Hepatocyte (in vitro differentiated cells): ENCODE data around the gene ASTN2. TPM values are rescaled to one million over a fixed set of nuclear protein-coding genes. Genes with fewer than 3 reads are reported as not detected.

ENCODE experiments used
- DNase-seq: peaks from one replicate; pipeline ENCODE4 v3.0.0-alpha.2; 2016; ENCODE audit warnings: low spot score
- H2AFZ ChIP-seq: fragments of 200-600 bp; sonication (generic); 2 replicates; pipeline ENCODE4 v1.6.0; 2016; ENCODE audit warnings: antibody characterized with exemption, mild to moderate bottlenecking
- H3K27ac ChIP-seq: fragments of 200-600 bp; sonication (generic); 2 replicates; pipeline ENCODE4 v1.5.1; 2016; ENCODE audit warnings: mild to moderate bottlenecking
- H3K27me3 ChIP-seq: fragments of 200-600 bp; sonication (generic); 2 replicates; pipeline ENCODE4 v1.6.1; 2016
- H3K36me3 ChIP-seq: fragments of 200-600 bp; sonication (generic); replicated peaks from 2 replicates; pipeline ENCODE4 v1.5.1; 2016; ENCODE audit warnings: low read depth; ENCODE audit not compliant: insufficient read depth
- H3K4me1 ChIP-seq: fragments of 200-600 bp; sonication (generic); 2 replicates; pipeline ENCODE4 v1.5.1; 2016; ENCODE audit warnings: mild to moderate bottlenecking, moderate library complexity; ENCODE audit not compliant: insufficient read depth
- H3K4me2 ChIP-seq: fragments of 200-600 bp; sonication (generic); 2 replicates; pipeline ENCODE4 v1.6.0; 2016
- H3K4me3 ChIP-seq: fragments of 200-600 bp; sonication (generic); 2 replicates; pipeline ENCODE4 v1.5.1; 2016; ENCODE audit warnings: mild to moderate bottlenecking
- H3K79me2 ChIP-seq: fragments of 200-600 bp; sonication (generic); 2 replicates; pipeline ENCODE4 v1.6.0; 2017; ENCODE audit warnings: mild to moderate bottlenecking
- H3K9me2 ChIP-seq: fragments of 200-600 bp; sonication (generic); replicated peaks from 2 replicates; pipeline ENCODE4 v1.6.0; 2017; ENCODE audit warnings: mild to moderate bottlenecking; ENCODE audit not compliant: insufficient read depth
- H3K9me3 ChIP-seq: fragments of 200-600 bp; sonication (generic); 2 replicates; pipeline ENCODE4 v1.5.1; 2016; ENCODE audit warnings: low read depth, mild to moderate bottlenecking
- H4K20me1 ChIP-seq: fragments of 200-600 bp; sonication (generic); 2 replicates; pipeline ENCODE4 v1.6.0; 2016; ENCODE audit warnings: mild to moderate bottlenecking; ENCODE audit not compliant: insufficient read depth, poor library complexity, severe bottlenecking
- EZH2 ChIP-seq: fragments of 200-600 bp; sonication (generic); IDR thresholded peaks from 2 replicates; pipeline ENCODE4 v1.6.1; 2016; ENCODE audit warnings: antibody characterized with exemption, mild to moderate bottlenecking, borderline replicate concordance
- EZH2phosphoT487 ChIP-seq: fragments of 200-600 bp; sonication (generic); IDR thresholded peaks from one replicate; pipeline ENCODE4 v1.6.1; 2018; ENCODE audit warnings: antibody characterized with exemption, mild to moderate bottlenecking, low read depth, moderate library complexity; ENCODE audit not compliant: unreplicated experiment, severe bottlenecking
- WGBS: methylation state at CpG from one replicate; pipeline ENCODE4 v1.1.6; 2016; ENCODE audit warnings: low lambda C conversion rate; ENCODE audit errors: missing lambda C conversion rate; 5-methylcytosine and 5-hydroxymethylcytosine counted together
- polyA plus RNA-seq: library from polyadenylated mRNA; unstranded; fragments of >200 nt; fragmentation: Nextera tagmentation; extraction: Ambion mirVana; gene quantifications from 2 replicates; pipeline ENCODE4 v1.2.1, GENCODE V29; 2016
- total RNA-seq: library from RNA; depleted of rRNA; stranded (reverse); fragments of >200 nt; gene quantifications from 2 replicates; pipeline ENCODE4 v1.2.3, GENCODE V29; 2014
- TF ChIP-seq, protein P1 (sequence below): fragments of 200-600 bp; sonication (generic); IDR thresholded peaks from 2 replicates; pipeline ENCODE4 v1.5.1; 2016; ENCODE audit warnings: antibody characterized with exemption, mild to moderate bottlenecking; ENCODE audit not compliant: poor library complexity

Gene ASTN2
- total and polyA plus RNA-seq, 2 experiments from 2014 or later: 6.4 to 8.4 TPM

DNA sequence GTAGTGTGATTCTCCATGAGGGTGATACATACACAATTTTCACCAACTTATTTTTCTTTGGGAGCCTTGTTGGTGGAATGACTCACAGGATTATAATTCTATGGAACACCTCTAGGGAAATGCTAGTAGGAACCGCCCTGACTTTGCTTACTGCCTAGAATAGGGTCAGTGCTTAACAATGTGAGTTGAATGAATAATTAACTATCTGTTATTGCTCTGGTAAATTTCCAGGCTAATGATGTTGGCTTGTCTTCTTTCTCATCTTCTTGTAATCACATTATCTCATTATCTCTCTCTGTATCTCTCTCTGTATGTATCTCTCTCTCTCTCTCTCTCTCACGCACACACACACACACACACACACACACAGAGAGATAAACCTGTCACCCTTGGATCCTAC is 436.7 kb downstream of the ASTN2 start:
- TF ChIP-seq EZH2 (no peak), EZH2phosphoT487 (no peak)
- TF ChIP-seq, protein P1, sequence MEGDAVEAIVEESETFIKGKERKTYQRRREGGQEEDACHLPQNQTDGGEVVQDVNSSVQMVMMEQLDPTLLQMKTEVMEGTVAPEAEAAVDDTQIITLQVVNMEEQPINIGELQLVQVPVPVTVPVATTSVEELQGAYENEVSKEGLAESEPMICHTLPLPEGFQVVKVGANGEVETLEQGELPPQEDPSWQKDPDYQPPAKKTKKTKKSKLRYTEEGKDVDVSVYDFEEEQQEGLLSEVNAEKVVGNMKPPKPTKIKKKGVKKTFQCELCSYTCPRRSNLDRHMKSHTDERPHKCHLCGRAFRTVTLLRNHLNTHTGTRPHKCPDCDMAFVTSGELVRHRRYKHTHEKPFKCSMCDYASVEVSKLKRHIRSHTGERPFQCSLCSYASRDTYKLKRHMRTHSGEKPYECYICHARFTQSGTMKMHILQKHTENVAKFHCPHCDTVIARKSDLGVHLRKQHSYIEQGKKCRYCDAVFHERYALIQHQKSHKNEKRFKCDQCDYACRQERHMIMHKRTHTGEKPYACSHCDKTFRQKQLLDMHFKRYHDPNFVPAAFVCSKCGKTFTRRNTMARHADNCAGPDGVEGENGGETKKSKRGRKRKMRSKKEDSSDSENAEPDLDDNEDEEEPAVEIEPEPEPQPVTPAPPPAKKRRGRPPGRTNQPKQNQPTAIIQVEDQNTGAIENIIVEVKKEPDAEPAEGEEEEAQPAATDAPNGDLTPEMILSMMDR: no peak
- WGBS: 66% methylated on average over 2 of the region's 2 CpGs
- DNase-seq: peak; percentile 24

DNA sequence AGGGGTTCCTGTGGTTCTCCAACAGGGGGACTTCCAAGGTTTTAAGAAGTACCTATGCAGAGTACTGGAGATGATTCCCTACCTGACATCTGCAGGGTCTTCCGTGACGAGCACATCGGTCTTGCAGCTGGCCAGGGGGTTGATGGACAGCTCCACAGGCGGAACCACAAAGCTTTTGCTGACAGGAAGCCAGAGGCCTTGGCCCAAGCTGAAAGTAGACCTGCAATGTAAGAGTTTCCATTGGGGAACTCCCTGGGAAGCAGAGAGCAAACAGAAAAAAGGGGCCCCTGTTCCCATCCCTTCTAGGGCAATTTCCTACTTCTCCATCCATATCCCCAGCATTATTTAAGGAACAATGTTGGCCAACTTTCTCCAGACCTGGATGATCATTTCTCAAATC is 439.7 kb downstream of the ASTN2 start:
- no peaks in the 10 kb centered on the region for H3K79me2 ChIP-seq
- H3K4me3 ChIP-seq: no peak overlapping the region
- 82% methylated on average over 4 of the region's 4 CpGs for WGBS
- H3K27ac ChIP-seq: no peak overlapping the region
- H2AFZ ChIP-seq: no peak overlapping the region
- H3K4me2 ChIP-seq: no peak overlapping the region
- H4K20me1 ChIP-seq: no peaks in the 10 kb centered on the region
- DNase-seq: no peak
- peaks cover 11% of the 10 kb centered on the region for H3K4me1 ChIP-seq
- no peaks in the 10 kb centered on the region for H3K9me2 ChIP-seq
- TF ChIP-seq EZH2phosphoT487 (no peak), EZH2 (no peak)
- TF ChIP-seq, protein P1: no peak
- no peaks in the 10 kb centered on the region for H3K9me3 ChIP-seq
- H3K36me3 ChIP-seq: no peaks in the 10 kb centered on the region
- H3K27me3 ChIP-seq: no peaks in the 10 kb centered on the region

More for the DNA sequence above, 436.7 kb downstream of the ASTN2 start:
- no peaks in the 10 kb centered on the region for H3K27me3 ChIP-seq
- peaks cover 11% of the 10 kb centered on the region for H3K4me1 ChIP-seq
- no peaks in the 10 kb centered on the region for H3K79me2 ChIP-seq
- H2AFZ ChIP-seq: no peak overlapping the region
- H3K4me2 ChIP-seq: no peak overlapping the region
- no peaks in the 10 kb centered on the region for H3K9me3 ChIP-seq
- H3K4me3 ChIP-seq: no peak overlapping the region
- H4K20me1 ChIP-seq: no peaks in the 10 kb centered on the region
- H3K36me3 ChIP-seq: no peaks in the 10 kb centered on the region
- H3K27ac ChIP-seq: peak overlapping the region; percentile 65
- no peaks in the 10 kb centered on the region for H3K9me2 ChIP-seq

DNA sequence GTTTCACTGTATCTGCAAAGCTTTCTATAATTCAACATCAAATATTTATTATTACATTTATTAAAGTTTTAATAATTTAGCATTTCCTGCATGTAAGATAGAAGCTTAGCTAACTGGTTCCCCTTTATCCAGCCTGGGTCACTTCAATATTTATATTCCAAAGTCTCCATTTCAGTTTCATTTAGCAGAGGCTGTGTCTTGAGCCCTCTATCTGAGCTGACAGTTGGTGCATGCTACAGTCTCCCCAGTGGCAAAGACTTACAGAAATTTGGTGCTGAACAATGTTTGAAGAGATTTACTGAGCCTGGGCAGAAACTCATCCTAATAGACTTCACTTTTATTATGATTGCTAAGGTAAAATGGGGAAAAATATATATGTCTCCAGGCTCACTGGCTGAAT is 448.7 kb downstream of the ASTN2 start:
- Histone ChIP-seq H3K4me1 (no peaks in the 10 kb centered on the region), H4K20me1 (no peaks in the 10 kb centered on the region), H3K9me2 (no peaks in the 10 kb centered on the region), H3K9me3 (no peaks in the 10 kb centered on the region), H3K27me3 (no peaks in the 10 kb centered on the region), H3K4me3 (no peak overlapping the region), H3K36me3 (no peaks in the 10 kb centered on the region), H3K79me2 (no peaks in the 10 kb centered on the region), H3K4me2 (no peak overlapping the region), H2AFZ (no peak overlapping the region), H3K27ac (no peak overlapping the region)
- DNase-seq: no peak
- TF ChIP-seq, protein P1: no peak
- TF ChIP-seq EZH2phosphoT487 (no peak), EZH2 (no peak)

DNA sequence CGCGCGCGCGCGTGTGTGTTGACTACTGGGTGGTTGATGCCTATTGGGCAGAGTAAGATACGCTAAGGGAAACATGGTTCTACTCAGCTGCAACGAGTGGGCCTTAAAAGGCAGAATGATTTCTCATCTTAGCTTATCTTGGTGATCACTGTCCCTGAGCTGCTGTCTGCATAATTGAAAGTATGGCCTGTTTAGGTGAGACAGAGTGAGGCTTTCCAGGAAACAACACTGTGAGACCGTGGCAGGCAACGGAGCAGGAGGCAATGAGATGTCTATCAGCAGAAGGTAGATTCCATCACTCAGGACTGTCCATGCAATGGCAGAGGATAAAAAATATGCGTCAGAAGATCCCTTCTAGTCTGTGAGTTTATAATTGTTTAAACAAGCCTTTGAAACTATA is 450.6 kb downstream of the ASTN2 start:
- no peak for DNase-seq
- no peaks in the 10 kb centered on the region for H3K9me2 ChIP-seq
- TF ChIP-seq EZH2phosphoT487 (no peak), EZH2 (no peak)
- TF ChIP-seq, protein P1: no peak
- H4K20me1 ChIP-seq: no peaks in the 10 kb centered on the region
- H3K4me2 ChIP-seq: no peak overlapping the region
- WGBS: 90% methylated on average over 10 of the region's 11 CpGs
- no peaks in the 10 kb centered on the region for H3K27me3 ChIP-seq
- no peaks in the 10 kb centered on the region for H3K9me3 ChIP-seq
- H3K27ac ChIP-seq: no peak overlapping the region
- no peak overlapping the region for H3K4me3 ChIP-seq
- H3K4me1 ChIP-seq: no peaks in the 10 kb centered on the region
- no peak overlapping the region for H2AFZ ChIP-seq
- H3K79me2 ChIP-seq: no peaks in the 10 kb centered on the region
- H3K36me3 ChIP-seq: no peaks in the 10 kb centered on the region
